HCT116 (cell line): ENCODE measurements around the gene PRKRIP1.

Experiments used
- CBX3 ChIP-seq: IDR thresholded peaks from 2 replicates; pipeline ENCODE4 v1.6.1; 2012; ENCODE audit warnings: low read depth
- EGR1 ChIP-seq: IDR thresholded peaks from 2 replicates; pipeline ENCODE4 v1.6.1; 2012; ENCODE audit warnings: low read depth
- EZH2 ChIP-seq: fragments of 200-600 bp; sonication (generic); IDR thresholded peaks from 2 replicates; pipeline ENCODE4 v1.6.1; 2017; ENCODE audit warnings: antibody characterized with exemption, mixed run types
- POLR2A ChIP-seq: IDR thresholded peaks from 2 replicates; pipeline ENCODE4 v1.7.0; 2011; ENCODE audit warnings: borderline replicate concordance; ENCODE audit not compliant: insufficient read depth, insufficient read length; ENCODE audit errors: extremely low read depth
- POLR2AphosphoS5 ChIP-seq: IDR thresholded peaks from 2 replicates; pipeline ENCODE4 v1.6.1; 2011; ENCODE audit warnings: mild to moderate bottlenecking, low read depth, low read length, moderate library complexity
- RAD21 ChIP-seq: IDR thresholded peaks from 2 replicates; pipeline ENCODE4 v1.6.1; 2012; ENCODE audit warnings: low read depth, mild to moderate bottlenecking
- REST ChIP-seq: IDR thresholded peaks from 2 replicates; pipeline ENCODE4 v1.6.1; 2012; ENCODE audit warnings: low read depth
- TCF7L2 ChIP-seq: IDR thresholded peaks from 2 replicates; pipeline ENCODE4 v1.7.0; 2011; ENCODE audit warnings: borderline replicate concordance, inconsistent platforms; ENCODE audit not compliant: insufficient read depth, insufficient read length; ENCODE audit errors: extremely low read depth
- ZBTB33 ChIP-seq: IDR thresholded peaks from 2 replicates; pipeline ENCODE4 v1.6.1; 2011; ENCODE audit warnings: mild to moderate bottlenecking, low read length, moderate library complexity; ENCODE audit not compliant: insufficient replicate concordance; ENCODE audit errors: extremely low read depth
- ZFX ChIP-seq: fragments of 450-650 bp; IDR thresholded peaks from 2 replicates; pipeline ENCODE4 v1.6.1; 2017
- TF ChIP-seq, protein P1 (sequence below), 3 experiments: fragments of 200-600 bp in 1 of 3; sonication (generic) in 1 of 3; IDR thresholded peaks in 2 of 3; conservative IDR thresholded peaks in 1 of 3; 2 replicates each; pipeline ENCODE4 v1.5.1; 2012 to 2017; ENCODE audit warnings: low read depth in 2 of 3, low read length in 2 of 3, antibody characterized with exemption in 1 of 3, borderline replicate concordance in 1 of 3, control low read depth in 1 of 3, mild to moderate bottlenecking in 1 of 3, mixed read lengths in 1 of 3, mixed run types in 1 of 3, moderate library complexity in 1 of 3; ENCODE audit not compliant: insufficient read depth in 1 of 3
- TF ChIP-seq, protein P2 (sequence below): IDR thresholded peaks from 2 replicates; pipeline ENCODE4 v1.6.1; 2012

- TF ChIP-seq REST (no peak), ZFX (no peak), RAD21 (no peak), EZH2 (no peak), POLR2A (no peak), ZBTB33 (no peak), CBX3 (no peak), TCF7L2 (no peak), POLR2AphosphoS5 (no peak), EGR1 (no peak)
- TF ChIP-seq, protein P1, sequence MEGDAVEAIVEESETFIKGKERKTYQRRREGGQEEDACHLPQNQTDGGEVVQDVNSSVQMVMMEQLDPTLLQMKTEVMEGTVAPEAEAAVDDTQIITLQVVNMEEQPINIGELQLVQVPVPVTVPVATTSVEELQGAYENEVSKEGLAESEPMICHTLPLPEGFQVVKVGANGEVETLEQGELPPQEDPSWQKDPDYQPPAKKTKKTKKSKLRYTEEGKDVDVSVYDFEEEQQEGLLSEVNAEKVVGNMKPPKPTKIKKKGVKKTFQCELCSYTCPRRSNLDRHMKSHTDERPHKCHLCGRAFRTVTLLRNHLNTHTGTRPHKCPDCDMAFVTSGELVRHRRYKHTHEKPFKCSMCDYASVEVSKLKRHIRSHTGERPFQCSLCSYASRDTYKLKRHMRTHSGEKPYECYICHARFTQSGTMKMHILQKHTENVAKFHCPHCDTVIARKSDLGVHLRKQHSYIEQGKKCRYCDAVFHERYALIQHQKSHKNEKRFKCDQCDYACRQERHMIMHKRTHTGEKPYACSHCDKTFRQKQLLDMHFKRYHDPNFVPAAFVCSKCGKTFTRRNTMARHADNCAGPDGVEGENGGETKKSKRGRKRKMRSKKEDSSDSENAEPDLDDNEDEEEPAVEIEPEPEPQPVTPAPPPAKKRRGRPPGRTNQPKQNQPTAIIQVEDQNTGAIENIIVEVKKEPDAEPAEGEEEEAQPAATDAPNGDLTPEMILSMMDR (IDR thresholded peaks at IDR 0.05 in 2 of 3, conservative IDR thresholded peaks at IDR 0.05 in 1 of 3; ENCODE audit: borderline replicate concordance in 1 of 3, insufficient read depth in 1 of 3, low read depth in 2 of 3, low read length in 2 of 3) = no peak
- TF ChIP-seq, protein P2, sequence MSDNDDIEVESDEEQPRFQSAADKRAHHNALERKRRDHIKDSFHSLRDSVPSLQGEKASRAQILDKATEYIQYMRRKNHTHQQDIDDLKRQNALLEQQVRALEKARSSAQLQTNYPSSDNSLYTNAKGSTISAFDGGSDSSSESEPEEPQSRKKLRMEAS = no peak
These were observed 61.3 kb downstream of the PRKRIP1 start for GRCh38 chr7:102457352-102457924.
